A549 (cell line): ENCODE measurements around the gene FDCSP.

Experiments
- CBX2 ChIP-seq: fragments of 200-600 bp; sonication (generic); IDR thresholded peaks from 2 replicates; pipeline ENCODE4 v1.6.1; 2016; ENCODE audit warnings: low read depth, mild to moderate bottlenecking, borderline replicate concordance
- CEBPB ChIP-seq, 2 experiments: fragments of >200 bp in 1 of 2; sonication (Bioruptor Twin) in 1 of 2; formaldehyde crosslinking in 1 of 2; IDR thresholded peaks; 2 replicates each; pipeline ENCODE4 v1.6.1; 2012 to 2016
- MAZ ChIP-seq: fragments of 150-350 bp; IDR thresholded peaks from 2 replicates; pipeline ENCODE4 v1.6.1; 2014; ENCODE audit warnings: antibody characterized with exemption, low read depth, low read length, borderline replicate concordance
- POLR2A ChIP-seq: IDR thresholded peaks from 2 replicates; pipeline ENCODE4 v1.6.1; 2012; ENCODE audit warnings: mild to moderate bottlenecking, low read length
- SREBF2 ChIP-seq: fragments of 450-650 bp; IDR thresholded peaks from 2 replicates; pipeline ENCODE4 v1.6.1; 2014; ENCODE audit warnings: mild to moderate bottlenecking, moderate library complexity
- TF ChIP-seq, protein P1 (sequence below): fragments of >200 bp; sonication (Bioruptor Twin); formaldehyde crosslinking; IDR thresholded peaks from 3 replicates; pipeline ENCODE4 v1.5.1; 2016
- TF ChIP-seq, protein P2 (sequence below): IDR thresholded peaks from 2 replicates; pipeline ENCODE4 v1.6.1; 2012

DNA sequence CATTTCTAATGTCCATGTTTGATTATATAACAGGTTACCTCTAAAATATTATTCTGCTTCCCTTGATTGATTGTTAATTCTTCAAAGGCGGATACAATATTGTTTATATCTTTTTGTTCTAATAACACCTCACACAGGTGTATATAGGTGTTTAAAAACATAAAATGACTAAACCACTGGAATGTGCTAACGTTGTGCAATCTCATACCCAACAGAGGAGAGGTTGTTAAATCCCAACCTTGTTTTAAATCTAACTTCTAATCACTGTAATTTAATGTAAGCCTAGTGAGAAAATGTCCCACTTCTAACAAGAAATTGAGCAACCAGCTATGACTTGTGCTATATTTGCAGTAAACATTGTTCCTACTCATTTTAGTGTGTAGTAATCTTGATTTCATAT lies 29.1 kb upstream of the FDCSP start:
- no peak for TF ChIP-seq CBX2
- TF ChIP-seq, protein P1, sequence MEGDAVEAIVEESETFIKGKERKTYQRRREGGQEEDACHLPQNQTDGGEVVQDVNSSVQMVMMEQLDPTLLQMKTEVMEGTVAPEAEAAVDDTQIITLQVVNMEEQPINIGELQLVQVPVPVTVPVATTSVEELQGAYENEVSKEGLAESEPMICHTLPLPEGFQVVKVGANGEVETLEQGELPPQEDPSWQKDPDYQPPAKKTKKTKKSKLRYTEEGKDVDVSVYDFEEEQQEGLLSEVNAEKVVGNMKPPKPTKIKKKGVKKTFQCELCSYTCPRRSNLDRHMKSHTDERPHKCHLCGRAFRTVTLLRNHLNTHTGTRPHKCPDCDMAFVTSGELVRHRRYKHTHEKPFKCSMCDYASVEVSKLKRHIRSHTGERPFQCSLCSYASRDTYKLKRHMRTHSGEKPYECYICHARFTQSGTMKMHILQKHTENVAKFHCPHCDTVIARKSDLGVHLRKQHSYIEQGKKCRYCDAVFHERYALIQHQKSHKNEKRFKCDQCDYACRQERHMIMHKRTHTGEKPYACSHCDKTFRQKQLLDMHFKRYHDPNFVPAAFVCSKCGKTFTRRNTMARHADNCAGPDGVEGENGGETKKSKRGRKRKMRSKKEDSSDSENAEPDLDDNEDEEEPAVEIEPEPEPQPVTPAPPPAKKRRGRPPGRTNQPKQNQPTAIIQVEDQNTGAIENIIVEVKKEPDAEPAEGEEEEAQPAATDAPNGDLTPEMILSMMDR, result no peak
- no peak for TF ChIP-seq MAZ
- no peak for TF ChIP-seq POLR2A
- no peak for TF ChIP-seq SREBF2
- TF ChIP-seq CEBPB (IDR thresholded peaks at IDR 0.05), result no peak
- TF ChIP-seq, protein P2, sequence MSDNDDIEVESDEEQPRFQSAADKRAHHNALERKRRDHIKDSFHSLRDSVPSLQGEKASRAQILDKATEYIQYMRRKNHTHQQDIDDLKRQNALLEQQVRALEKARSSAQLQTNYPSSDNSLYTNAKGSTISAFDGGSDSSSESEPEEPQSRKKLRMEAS, result no peak
